SK-N-SH treated with all-trans-retinoic acid at 6 μM for 48 hours (cell line): ENCODE measurements around the gene MSMP.

ENCODE experiments used
- ARNTL ChIP-seq: fragments of 450-650 bp; formaldehyde crosslinking; IDR thresholded peaks from 2 replicates; pipeline ENCODE4 v1.5.0; 2020; ENCODE audit warnings: low read depth, mild to moderate bottlenecking, moderate library complexity, borderline replicate concordance
- CREB5 ChIP-seq: fragments of 250-450 bp; sonication (Bioruptor Pico); IDR thresholded peaks from 2 replicates; pipeline ENCODE4 v1.5.1; 2020; ENCODE audit warnings: low read depth, mild to moderate bottlenecking, moderate library complexity
- CSDC2 ChIP-seq: fragments of 250-450 bp; sonication (Bioruptor Pico); IDR thresholded peaks from 2 replicates; pipeline ENCODE4 v1.5.0; 2020; ENCODE audit warnings: mild to moderate bottlenecking, moderate library complexity
- ISL1 ChIP-seq: fragments of 250-450 bp; sonication (Bioruptor Pico); IDR thresholded peaks from 2 replicates; pipeline ENCODE4 v2.1.2; 2022; ENCODE audit warnings: mild to moderate bottlenecking, moderate library complexity
- OSR1 ChIP-seq: fragments of 250-450 bp; sonication (Bioruptor Pico); IDR thresholded peaks from 2 replicates; pipeline ENCODE4 v1.8.0; 2022; ENCODE audit warnings: moderate library complexity, mild to moderate bottlenecking, inconsistent platforms
- PATZ1 ChIP-seq: fragments of 250-450 bp; sonication (Bioruptor Pico); IDR thresholded peaks from 2 replicates; pipeline ENCODE4 v1.8.0; 2020; ENCODE audit warnings: mild to moderate bottlenecking, moderate library complexity, borderline replicate concordance
- POU6F1 ChIP-seq: fragments of 250-450 bp; sonication (Bioruptor Pico); IDR thresholded peaks from 2 replicates; pipeline ENCODE4 v1.8.0; 2021; ENCODE audit warnings: low read depth, mild to moderate bottlenecking, moderate library complexity, borderline replicate concordance
- RARB ChIP-seq: fragments of 250-450 bp; sonication (Bioruptor Pico); IDR thresholded peaks from 2 replicates; pipeline ENCODE4 v1.8.0; 2021; ENCODE audit warnings: mild to moderate bottlenecking, moderate library complexity
- TOX ChIP-seq: fragments of 250-450 bp; sonication (Bioruptor Pico); IDR thresholded peaks from 2 replicates; pipeline ENCODE4 v1.8.0; 2021; ENCODE audit warnings: mild to moderate bottlenecking, moderate library complexity, borderline replicate concordance
- TSHZ2 ChIP-seq: fragments of 250-450 bp; sonication (Bioruptor Pico); IDR thresholded peaks from 2 replicates; pipeline ENCODE4 v1.5.0; 2020; ENCODE audit warnings: mild to moderate bottlenecking, moderate library complexity
- ZC3H10 ChIP-seq: fragments of 250-450 bp; sonication (Bioruptor Pico); IDR thresholded peaks from 2 replicates; pipeline ENCODE4 v1.5.1; 2021; ENCODE audit warnings: mild to moderate bottlenecking, moderate library complexity
- ZFP3 ChIP-seq: fragments of 250-450 bp; sonication (Bioruptor Pico); IDR thresholded peaks from 2 replicates; pipeline ENCODE4 v1.5.0; 2020; ENCODE audit warnings: mild to moderate bottlenecking, moderate library complexity
- ZFP30 ChIP-seq: fragments of 450-650 bp; formaldehyde crosslinking; IDR thresholded peaks from 2 replicates; pipeline ENCODE4 v1.5.0; 2022; ENCODE audit warnings: mild to moderate bottlenecking, moderate library complexity

- TF ChIP-seq POU6F1 (CRISPR knock-in tag) (no peak), ZFP30 (CRISPR knock-in tag) (no peak), PATZ1 (CRISPR knock-in tag) (no peak), ISL1 (CRISPR knock-in tag) (no peak), CSDC2 (CRISPR knock-in tag) (no peak), ARNTL (no peak), ZC3H10 (CRISPR knock-in tag) (no peak), ZFP3 (CRISPR knock-in tag) (no peak), CREB5 (CRISPR knock-in tag) (no peak), OSR1 (CRISPR knock-in tag) (no peak), TSHZ2 (no peak), RARB (CRISPR knock-in tag) (no peak), TOX (CRISPR knock-in tag) (no peak)
Measured at GRCh38 chr9:35760651-35761050, 6.6 kb upstream of the MSMP start.
